GM12878 (cell line): ENCODE data around the gene SNRNP27. TPM values are rescaled to one million over a fixed set of nuclear protein-coding genes. Genes with fewer than 3 reads are reported as not detected.

Experiments
- CEBPZ ChIP-seq: fragments of 150-350 bp; IDR thresholded peaks from 2 replicates; pipeline ENCODE4 v1.6.1; 2016; ENCODE audit warnings: low read depth, low read length
- E2F4 ChIP-seq: IDR thresholded peaks from 2 replicates; pipeline ENCODE4 v1.6.1; 2012; ENCODE audit warnings: low read depth, low read length, improper control_type of control experiment
- E2F8 ChIP-seq: fragments of 450-650 bp; IDR thresholded peaks from 2 replicates; pipeline ENCODE4 v1.6.1; 2018; ENCODE audit warnings: mild to moderate bottlenecking, low read depth, moderate library complexity; ENCODE audit not compliant: partially characterized antibody
- HSF1 ChIP-seq: fragments of 150-350 bp; IDR thresholded peaks from 2 replicates; pipeline ENCODE4 v1.6.1; 2014; ENCODE audit warnings: mild to moderate bottlenecking, low read depth, low read length
- MXI1 ChIP-seq: fragments of 150-350 bp; IDR thresholded peaks from 2 replicates; pipeline ENCODE4 v1.6.1; 2011; ENCODE audit warnings: low read depth, mild to moderate bottlenecking, inconsistent platforms, low read length, improper control_type of control experiment
- polyA plus RNA-seq, 11 experiments: library from polyadenylated mRNA; depleted of rRNA in 4 of 11; unstranded in 6 of 11; stranded (reverse) in 5 of 11; fragments of >200 nt; fragmentation: Nextera tagmentation in 4 of 11; fragmentation: Illumina TruSeq in 1 of 11; extraction: Ambion mirVana in 4 of 11; extraction: Trizol in 1 of 11; gene quantifications; 1 replicate in 1 of 11; 2 replicates in 10 of 11; pipeline versions ENCODE4 v1.2.1 to v1.2.3, GENCODE V29; 2011 to 2016; ENCODE audit warnings: inconsistent platforms in 2 of 11, missing spikeins in 2 of 11, low read depth in 1 of 11
- total RNA-seq, 4 experiments: library from RNA; depleted of rRNA in 3 of 4; stranded (reverse); fragments of >200 nt in 3 of 4; fragmentation: Illumina TruSeq in 1 of 4; extraction: Trizol in 1 of 4; gene quantifications; 2 replicates each; pipeline versions ENCODE4 v1.2.1 to v1.2.3, GENCODE V29; 2013 to 2021

SNRNP27 gene
- total and polyA plus RNA-seq, 10 of the 15 experiments (the other 5 are each of a cell fraction or from before 2014, with no cell fraction given), result 30.6 to 89.5 (median 49.2) TPM

- TF ChIP-seq CEBPZ, result no peak
- TF ChIP-seq HSF1, result no peak
- TF ChIP-seq E2F8, result no peak
- no peak for TF ChIP-seq MXI1
- no peak for TF ChIP-seq E2F4
- TF ChIP-seq, all 136 proteins: peak for 0
Observed at GRCh38 chr2:69863298-69863697, 30.5 kb upstream of the SNRNP27 start (continued).
